Neural progenitor cell (in vitro differentiated cells): ENCODE data around the gene EDEM3. TPM values are rescaled to one million over a fixed set of nuclear protein-coding genes. Genes with fewer than 3 reads are reported as not detected.

Source experiments
- DNase-seq: peaks from one replicate; pipeline ENCODE4 v3.0.0-alpha.2; 2016; ENCODE audit warnings: low spot score
- H2AFZ ChIP-seq: fragments of 200-600 bp; sonication (generic); replicated peaks from 2 replicates; pipeline ENCODE4 v1.6.1; 2016; ENCODE audit warnings: antibody characterized with exemption
- H3F3A ChIP-seq: fragments of 200-600 bp; sonication (generic); 2 replicates; pipeline ENCODE4 v1.6.1; 2016; ENCODE audit warnings: antibody characterized with exemption, low read depth
- H3K27ac ChIP-seq: fragments of 200-600 bp; sonication (generic); 2 replicates; pipeline ENCODE4 v1.5.1; 2016; ENCODE audit warnings: mild to moderate bottlenecking
- H3K27me3 ChIP-seq: fragments of 200-600 bp; sonication (generic); 2 replicates; pipeline ENCODE4 v1.6.1; 2016; ENCODE audit warnings: mild to moderate bottlenecking, moderate library complexity
- H3K36me3 ChIP-seq: fragments of 200-600 bp; sonication (generic); 2 replicates; pipeline ENCODE4 v1.5.1; 2016
- H3K4me1 ChIP-seq: fragments of 200-600 bp; sonication (generic); 2 replicates; pipeline ENCODE4 v1.6.1; 2016; ENCODE audit warnings: mixed run types
- H3K4me2 ChIP-seq: fragments of 200-600 bp; sonication (generic); 2 replicates; pipeline ENCODE4 v1.6.1; 2016
- H3K4me3 ChIP-seq: fragments of 200-600 bp; sonication (generic); 2 replicates; pipeline ENCODE4 v1.5.1; 2016
- H3K79me2 ChIP-seq: fragments of 200-600 bp; sonication (generic); 2 replicates; pipeline ENCODE4 v1.6.1; 2016; ENCODE audit warnings: low read depth
- H3K9ac ChIP-seq: fragments of 200-600 bp; sonication (generic); 2 replicates; pipeline ENCODE4 v1.6.1; 2016
- H3K9me3 ChIP-seq: fragments of 200-600 bp; sonication (generic); 2 replicates; pipeline ENCODE4 v1.5.1; 2016; ENCODE audit warnings: low read depth
- H4K20me1 ChIP-seq: fragments of 200-600 bp; sonication (generic); 2 replicates; pipeline ENCODE4 v1.6.1; 2016; ENCODE audit warnings: low read depth
- H3K27ac Mint-ChIP-seq: 3 replicates; pipeline ENCODE4 v1.8.0; 2021; ENCODE audit warnings: mixed read lengths
- H3K27me3 Mint-ChIP-seq: 2 replicates; pipeline ENCODE4 v1.8.0; 2022; ENCODE audit warnings: low read depth, mild to moderate bottlenecking, inconsistent platforms, moderate library complexity, mixed read lengths; ENCODE audit not compliant: insufficient read depth
- H3K36me3 Mint-ChIP-seq: 3 replicates; pipeline ENCODE4 v1.8.0; 2021; ENCODE audit warnings: mixed read lengths
- H3K4me1 Mint-ChIP-seq: 3 replicates; pipeline ENCODE4 v1.8.0; 2021; ENCODE audit warnings: mixed read lengths
- H3K4me3 Mint-ChIP-seq: 3 replicates; pipeline ENCODE4 v1.8.0; 2021; ENCODE audit warnings: mild to moderate bottlenecking, moderate library complexity, mixed read lengths
- H3K9me3 Mint-ChIP-seq: 3 replicates; pipeline ENCODE4 v1.8.0; 2020; ENCODE audit warnings: mixed read lengths
- EZH2 ChIP-seq: fragments of 200-600 bp; sonication (generic); IDR thresholded peaks from 2 replicates; pipeline ENCODE4 v1.6.1; 2017; ENCODE audit warnings: antibody characterized with exemption, mild to moderate bottlenecking, moderate library complexity
- EZH2phosphoT487 ChIP-seq: fragments of 200-600 bp; sonication (generic); IDR thresholded peaks from 2 replicates; pipeline ENCODE4 v1.6.1; 2017; ENCODE audit warnings: antibody characterized with exemption
- total RNA-seq: library from RNA; depleted of rRNA; stranded (reverse); fragments of >200 nt; gene quantifications from 2 replicates; pipeline ENCODE4 v1.2.3, GENCODE V29; 2015; ENCODE audit warnings: low replicate concordance
- TF ChIP-seq, protein P1 (sequence below): fragments of 200-600 bp; sonication (generic); IDR thresholded peaks from 2 replicates; pipeline ENCODE4 v1.5.1; 2017; ENCODE audit warnings: antibody characterized with exemption, mild to moderate bottlenecking

EDEM3 gene
- total RNA-seq, 1 donor from 2014 or later = 32.9 TPM

DNA sequence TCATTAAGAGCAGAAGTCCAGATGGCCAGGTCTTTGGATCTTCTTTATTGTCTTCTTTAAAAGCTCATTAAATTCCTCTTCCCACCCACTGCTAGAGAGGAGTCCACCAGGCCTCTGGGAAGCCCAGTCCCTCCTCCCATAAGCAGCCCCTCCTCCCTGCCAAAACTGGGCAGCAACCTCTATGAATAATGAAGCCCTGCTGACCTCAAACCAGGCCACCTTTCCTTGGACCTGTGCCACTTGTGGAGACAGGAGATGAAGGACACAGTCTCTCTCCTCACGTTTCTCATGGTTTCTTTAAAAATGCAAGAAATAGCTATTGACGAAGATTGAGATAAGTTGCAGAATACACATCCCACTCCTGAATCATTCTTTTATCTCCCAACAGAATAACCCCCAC is 112.8 kb downstream of the EDEM3 start:
- peaks cover 3% of the 10 kb centered on the region for H3K9me3 Mint-ChIP-seq
- Histone ChIP-seq H2AFZ (no peak overlapping the region), H3K4me2 (no peak overlapping the region)

DNA sequence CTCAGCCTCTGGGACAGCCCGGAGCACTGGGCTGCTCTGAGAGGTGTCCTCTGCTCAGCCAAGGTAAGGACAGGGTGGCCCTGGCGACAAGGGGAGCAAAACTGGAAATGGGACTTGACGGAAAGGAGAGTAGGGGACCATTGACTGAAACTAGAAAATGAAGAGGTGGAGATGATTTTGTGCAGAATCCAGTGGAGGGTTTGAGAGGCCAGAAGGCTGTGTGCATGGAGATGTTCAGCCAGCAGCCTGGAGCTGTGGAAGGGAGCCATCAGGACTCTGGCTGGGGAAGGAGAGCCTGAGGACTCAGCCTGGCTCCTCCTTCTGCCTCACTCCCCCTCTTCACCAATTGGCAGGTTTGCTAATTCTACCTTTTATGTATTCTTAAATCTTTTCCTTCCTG is 114.2 kb downstream of the EDEM3 start:
- no peaks in the 10 kb centered on the region for H3K27me3 ChIP-seq
- no peaks in the 10 kb centered on the region for H4K20me1 ChIP-seq
- no peak overlapping the region for H2AFZ ChIP-seq
- H3K9me3 ChIP-seq = peaks cover 3% of the 10 kb centered on the region
- H3K9ac ChIP-seq = no peak overlapping the region
- Mint-ChIP-seq H3K4me1 (no peaks in the 10 kb centered on the region), H3K9me3 (peaks cover 6% of the 10 kb centered on the region), H3K4me3 (no peak overlapping the region), H3K27me3 (peaks cover 6% of the 10 kb centered on the region), H3K27ac (no peak overlapping the region), H3K36me3 (no peaks in the 10 kb centered on the region)
- H3K4me2 ChIP-seq = no peak overlapping the region
- H3K27ac ChIP-seq = no peak overlapping the region
- H3K79me2 ChIP-seq = no peaks in the 10 kb centered on the region
- DNase-seq = no peak
- H3F3A ChIP-seq = peaks cover 5% of the 10 kb centered on the region
- no peaks in the 10 kb centered on the region for H3K36me3 ChIP-seq
- H3K4me1 ChIP-seq = peaks cover 16% of the 10 kb centered on the region
- TF ChIP-seq EZH2 = no peak
- H3K4me3 ChIP-seq = no peak overlapping the region

More for the DNA sequence above, 112.8 kb downstream of the EDEM3 start:
- Histone ChIP-seq H4K20me1 (no peaks in the 10 kb centered on the region), H3K4me1 (peaks cover 7% of the 10 kb centered on the region), H3K9me3 (peaks cover 3% of the 10 kb centered on the region), H3K79me2 (no peaks in the 10 kb centered on the region), H3F3A (no peaks in the 10 kb centered on the region), H3K27me3 (no peaks in the 10 kb centered on the region), H3K4me3 (no peak overlapping the region), H3K9ac (no peak overlapping the region), H3K27ac (no peak overlapping the region), H3K36me3 (no peaks in the 10 kb centered on the region)
- no peaks in the 10 kb centered on the region for H3K4me1 Mint-ChIP-seq
- no peak for DNase-seq
- H3K4me3 Mint-ChIP-seq = no peak overlapping the region
- no peak overlapping the region for H3K27ac Mint-ChIP-seq
- H3K27me3 Mint-ChIP-seq = peaks cover 6% of the 10 kb centered on the region
- H3K36me3 Mint-ChIP-seq = no peaks in the 10 kb centered on the region
- no peak for TF ChIP-seq EZH2phosphoT487
- no peak for TF ChIP-seq EZH2
- TF ChIP-seq, protein P1, sequence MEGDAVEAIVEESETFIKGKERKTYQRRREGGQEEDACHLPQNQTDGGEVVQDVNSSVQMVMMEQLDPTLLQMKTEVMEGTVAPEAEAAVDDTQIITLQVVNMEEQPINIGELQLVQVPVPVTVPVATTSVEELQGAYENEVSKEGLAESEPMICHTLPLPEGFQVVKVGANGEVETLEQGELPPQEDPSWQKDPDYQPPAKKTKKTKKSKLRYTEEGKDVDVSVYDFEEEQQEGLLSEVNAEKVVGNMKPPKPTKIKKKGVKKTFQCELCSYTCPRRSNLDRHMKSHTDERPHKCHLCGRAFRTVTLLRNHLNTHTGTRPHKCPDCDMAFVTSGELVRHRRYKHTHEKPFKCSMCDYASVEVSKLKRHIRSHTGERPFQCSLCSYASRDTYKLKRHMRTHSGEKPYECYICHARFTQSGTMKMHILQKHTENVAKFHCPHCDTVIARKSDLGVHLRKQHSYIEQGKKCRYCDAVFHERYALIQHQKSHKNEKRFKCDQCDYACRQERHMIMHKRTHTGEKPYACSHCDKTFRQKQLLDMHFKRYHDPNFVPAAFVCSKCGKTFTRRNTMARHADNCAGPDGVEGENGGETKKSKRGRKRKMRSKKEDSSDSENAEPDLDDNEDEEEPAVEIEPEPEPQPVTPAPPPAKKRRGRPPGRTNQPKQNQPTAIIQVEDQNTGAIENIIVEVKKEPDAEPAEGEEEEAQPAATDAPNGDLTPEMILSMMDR = no peak

Other genes starting within 250 kb of the EDEM3 start
- gene NIBAN1, start 219.7 kb upstream of the EDEM3 start, total RNA-seq = 0.15 and 0.36 TPM in 2 replicates